Muscle layer of duodenum (tissue), 2 donors: Measurements from ENCODE around the gene B3GNT9.

Experiments
- H3K27ac ChIP-seq: one replicate; pipeline ENCODE4 v1.7.0; 2013; ENCODE audit warnings: mild to moderate bottlenecking, low read length
- H3K27me3 ChIP-seq: one replicate; pipeline ENCODE4 v1.7.0; 2013; ENCODE audit warnings: low read depth, mild to moderate bottlenecking, control low read depth, low read length
- H3K36me3 ChIP-seq, 2 donors: one replicate each; pipeline ENCODE4 v1.7.0; 2013; ENCODE audit warnings: low read length in 2 of 2, control low read depth in 1 of 2, mild to moderate bottlenecking in 1 of 2; ENCODE audit not compliant: insufficient read depth in 2 of 2, control insufficient read depth in 1 of 2
- H3K4me1 ChIP-seq, 2 donors: one replicate each; pipeline ENCODE4 v1.7.0; 2013; ENCODE audit warnings: low read length in 2 of 2, mild to moderate bottlenecking in 2 of 2, control low read depth in 1 of 2, moderate library complexity in 1 of 2; ENCODE audit not compliant: insufficient read depth in 2 of 2, control insufficient read depth in 1 of 2
- H3K4me3 ChIP-seq, 2 donors: one replicate each; pipeline ENCODE4 v1.7.0; 2013; ENCODE audit warnings: low read length in 2 of 2, low read depth in 1 of 2, mild to moderate bottlenecking in 1 of 2
- H3K9me3 ChIP-seq, 2 donors: one replicate each; pipeline ENCODE4 v1.7.0; 2013; ENCODE audit warnings: low read length in 2 of 2, control low read depth in 1 of 2, mild to moderate bottlenecking in 1 of 2; ENCODE audit not compliant: control insufficient read depth in 1 of 2
- donor health status: healthy.

The B3GNT9 gene

DNA sequence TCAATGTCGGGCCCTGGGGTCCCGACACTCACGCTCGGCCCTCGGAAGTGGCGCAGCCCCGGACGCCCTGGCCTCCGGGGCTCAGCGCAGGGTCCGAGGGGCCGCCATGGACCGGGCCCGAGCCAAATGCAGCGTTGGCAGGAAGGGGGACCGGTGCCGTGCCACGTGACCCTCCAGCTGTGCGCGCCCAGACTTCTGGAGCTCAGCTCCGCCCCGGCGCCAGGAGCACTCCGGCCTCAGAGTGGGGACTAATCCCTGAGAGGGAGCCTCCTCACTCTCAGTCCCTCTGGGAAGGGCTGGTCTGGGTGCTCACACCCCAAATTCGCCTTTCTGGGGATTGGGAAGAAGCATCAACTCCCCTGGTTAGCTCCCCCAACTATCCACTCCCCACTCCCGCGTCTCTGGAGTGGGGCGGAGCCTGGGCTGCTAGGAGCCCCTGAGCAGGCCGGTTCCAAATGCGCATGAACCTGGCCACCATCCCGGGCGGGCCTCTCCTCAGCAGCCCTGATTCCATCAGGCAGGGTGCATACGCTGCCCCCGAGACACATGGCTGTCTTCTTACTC lies at the start of gene B3GNT9:
TSS of gene B3GNT9 (minus strand) at position 166 of the 564 bp plus-strand sequence. CDS start 513 bp downstream, outside the sequence.
- H3K9me3 ChIP-seq: no peaks in the 10 kb centered on the region
- peaks cover 0 to 32% of the 10 kb centered on the region in 2 donors for H3K4me1 ChIP-seq
- H3K36me3 ChIP-seq: peaks cover 20 to 31% of the 10 kb centered on the region in 2 donors
- H3K4me3 ChIP-seq: peak within 1 kb of the TSS; percentile 61 to 82
- H3K27me3 ChIP-seq: no peaks in the 10 kb centered on the region
- H3K27ac ChIP-seq: no peak within 1 kb of the TSS

DNA sequence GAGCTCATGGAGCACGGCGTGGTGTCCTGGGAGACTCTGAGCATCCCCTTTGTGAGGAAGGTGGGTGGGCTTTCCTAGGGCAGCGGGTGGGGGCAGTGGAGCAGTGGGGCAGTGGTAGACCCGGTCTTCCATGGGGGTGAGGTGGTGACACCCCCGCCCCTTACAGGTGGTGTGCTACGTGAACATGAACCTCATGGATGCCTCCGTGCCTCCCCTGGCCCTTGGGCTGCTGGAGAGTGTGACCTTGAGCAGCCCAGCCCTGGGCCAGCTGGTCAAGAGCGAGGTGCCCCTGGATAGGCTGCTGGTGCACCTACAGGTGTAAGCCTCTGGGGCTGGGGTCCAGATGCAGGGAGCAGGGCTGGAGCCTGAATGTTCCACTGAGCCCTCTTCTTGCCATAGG lies 49.7 kb upstream of the B3GNT9 start:
- peaks cover 27 to 39% of the 10 kb centered on the region in 2 donors for H3K36me3 ChIP-seq
- H3K4me1 ChIP-seq: peaks cover 0 to 11% of the 10 kb centered on the region in 2 donors
- no peak overlapping the region for H3K4me3 ChIP-seq
- H3K27ac ChIP-seq: no peak overlapping the region
- H3K9me3 ChIP-seq: no peaks in the 10 kb centered on the region
- no peaks in the 10 kb centered on the region for H3K27me3 ChIP-seq

DNA sequence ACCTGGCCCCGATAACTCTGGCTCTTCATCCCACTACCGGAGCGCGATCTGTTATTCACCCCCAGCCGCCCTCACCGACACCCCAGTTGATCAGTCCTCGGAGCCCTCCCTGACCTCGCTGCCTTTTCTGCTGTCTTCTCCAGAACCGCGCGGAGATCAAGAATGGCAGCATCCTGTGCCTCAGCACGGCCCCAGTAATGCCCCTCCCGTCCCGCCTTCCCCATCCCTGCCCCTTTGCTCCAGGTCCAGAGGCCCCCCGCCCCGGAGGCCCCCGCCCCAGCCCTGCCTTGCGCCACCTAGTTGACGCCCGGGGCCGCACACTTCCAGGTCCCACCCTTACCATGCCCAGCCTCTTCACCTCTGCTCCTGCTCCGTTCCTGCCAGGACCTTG lies 49.0 kb upstream of the B3GNT9 start:
- Histone ChIP-seq H3K27ac (no peak overlapping the region), H3K9me3 (no peaks in the 10 kb centered on the region), H3K4me3 (peak overlapping the region in 1 of 2 donors; percentile 11), H3K36me3 (peaks cover 34 to 46% of the 10 kb centered on the region in 2 donors), H3K4me1 (peaks cover 0 to 11% of the 10 kb centered on the region in 2 donors), H3K27me3 (no peaks in the 10 kb centered on the region)

DNA sequence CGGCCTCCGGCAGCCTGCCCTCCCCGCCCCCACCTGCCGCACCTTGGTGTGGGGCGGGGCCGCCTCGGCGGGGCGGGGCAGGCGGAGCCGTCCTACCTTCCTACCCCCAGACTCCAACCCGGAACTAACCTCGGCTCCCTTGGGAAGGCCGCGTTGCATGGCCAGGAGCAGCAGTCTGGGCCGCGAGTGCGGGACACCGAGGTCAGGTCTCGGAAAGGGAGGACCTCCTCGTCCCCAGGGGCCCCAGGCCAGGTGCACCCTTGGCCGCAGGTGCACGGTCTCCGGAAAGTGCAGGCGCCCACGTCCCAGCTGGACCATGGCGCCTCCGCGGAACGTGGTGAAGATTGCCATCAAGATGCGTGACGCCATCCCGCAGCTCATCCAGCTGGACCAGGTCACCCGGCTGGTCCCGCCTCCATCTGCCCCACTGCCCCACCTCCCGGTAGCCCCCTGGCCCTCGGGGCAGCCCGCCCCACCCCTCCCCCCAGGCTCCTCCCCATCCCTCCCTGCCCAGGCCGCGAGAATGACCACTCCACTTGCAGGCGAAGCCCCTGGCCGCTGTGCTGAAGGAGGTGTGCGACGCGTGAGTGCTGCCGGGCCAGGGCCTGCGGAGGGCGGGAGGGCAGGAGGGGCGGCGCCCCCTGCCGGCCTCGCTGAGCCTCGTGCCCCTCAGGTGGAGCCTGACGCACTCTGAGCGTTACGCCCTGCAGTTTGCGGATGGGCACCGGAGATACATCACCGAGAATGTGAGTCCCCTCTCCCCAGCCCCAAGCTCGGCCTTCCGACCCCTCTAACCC lies 48.4 kb upstream of the B3GNT9 start, which contains the start of gene ELMO3:
TSS of gene ELMO3 (plus strand) at position 121 of the 797 bp plus-strand sequence. CDS start at position 317, 196 bp downstream.
- Histone ChIP-seq H3K36me3 (peaks cover 40 to 52% of the 10 kb centered on the region in 2 donors), H3K4me3 (peak within 1 kb of the TSS in 1 of 2 donors; percentile 11), H3K9me3 (no peaks in the 10 kb centered on the region), H3K4me1 (peaks cover 0 to 13% of the 10 kb centered on the region in 2 donors), H3K27ac (peak within 1 kb of the TSS; percentile 56), H3K27me3 (no peaks in the 10 kb centered on the region)

DNA sequence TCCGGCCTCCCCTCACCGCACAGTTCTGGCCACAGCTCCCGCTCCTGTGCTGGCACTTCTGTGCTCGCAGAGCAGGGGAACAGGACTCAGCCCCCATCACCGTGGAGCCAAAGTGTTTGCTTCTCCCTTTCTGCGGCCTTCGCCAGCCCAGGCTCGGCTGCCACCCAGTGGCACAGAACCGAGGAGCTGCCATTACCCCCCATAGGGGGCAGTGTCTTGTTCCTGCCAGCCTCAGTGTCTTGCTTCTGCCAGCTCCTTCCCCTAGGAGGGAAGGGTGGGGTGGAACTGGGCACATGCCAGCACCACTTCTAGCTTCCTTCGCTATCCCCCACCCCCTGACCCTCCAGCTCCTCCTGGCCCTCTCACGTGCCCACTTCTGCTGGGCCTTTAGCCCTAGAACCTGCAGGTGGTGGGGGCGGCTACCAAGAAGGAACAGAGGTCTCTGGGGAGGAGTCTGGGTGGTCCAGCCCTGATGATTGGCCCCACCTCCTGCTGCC lies 47.5 kb upstream of the B3GNT9 start:
- Histone ChIP-seq H3K4me3 (no peak overlapping the region), H3K4me1 (peaks cover 8 to 22% of the 10 kb centered on the region in 2 donors), H3K36me3 (peaks cover 46 to 58% of the 10 kb centered on the region in 2 donors), H3K27me3 (no peaks in the 10 kb centered on the region), H3K9me3 (no peaks in the 10 kb centered on the region), H3K27ac (peak overlapping the region; percentile 56)

- Histone ChIP-seq H3K9me3 (no peaks in the 10 kb centered on the region), H3K4me1 (peaks cover 13 to 27% of the 10 kb centered on the region in 2 donors), H3K27me3 (no peaks in the 10 kb centered on the region), H3K4me3 (no peak overlapping the region), H3K27ac (no peak overlapping the region), H3K36me3 (peaks cover 46 to 54% of the 10 kb centered on the region in 2 donors)
These were observed 46.9 kb upstream of the B3GNT9 start for GRCh38 chr16:67197704-67198103.

- H3K4me1 ChIP-seq: peaks cover 15 to 31% of the 10 kb centered on the region in 2 donors
- H3K27ac ChIP-seq: no peak overlapping the region
- H3K36me3 ChIP-seq: peaks cover 46 to 49% of the 10 kb centered on the region in 2 donors
- no peaks in the 10 kb centered on the region for H3K9me3 ChIP-seq
- no peaks in the 10 kb centered on the region for H3K27me3 ChIP-seq
- no peak overlapping the region for H3K4me3 ChIP-seq
These were observed 46.1 kb upstream of the B3GNT9 start for GRCh38 chr16:67196881-67197280.

DNA sequence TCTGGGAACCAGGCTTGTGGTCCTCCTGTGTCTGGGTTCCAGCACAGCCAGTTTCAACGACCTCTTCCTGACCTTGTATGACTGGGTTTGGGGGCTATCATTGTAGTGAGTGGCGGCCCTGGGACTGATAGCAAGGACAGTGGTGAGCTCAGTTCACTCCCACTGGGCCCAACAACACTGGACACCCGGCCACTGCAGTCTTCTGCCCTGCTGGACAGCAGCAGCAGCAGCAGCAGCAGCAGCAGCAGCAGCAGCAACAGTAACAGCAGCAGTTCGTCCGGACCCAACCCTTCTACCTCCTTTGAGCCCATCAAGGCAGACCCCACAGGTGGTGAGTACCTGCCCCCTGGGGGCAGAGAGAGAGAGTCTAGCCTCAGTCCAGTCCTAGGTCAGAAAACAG lies 44.9 kb upstream of the B3GNT9 start:
- H3K36me3 ChIP-seq: peaks cover 46 to 49% of the 10 kb centered on the region in 2 donors
- no peak overlapping the region for H3K4me3 ChIP-seq
- no peak overlapping the region for H3K27ac ChIP-seq
- peaks cover 15 to 37% of the 10 kb centered on the region in 2 donors for H3K4me1 ChIP-seq
- no peaks in the 10 kb centered on the region for H3K9me3 ChIP-seq
- no peaks in the 10 kb centered on the region for H3K27me3 ChIP-seq

- no peak overlapping the region for H3K4me3 ChIP-seq
- H3K27me3 ChIP-seq: no peaks in the 10 kb centered on the region
- peaks cover 15 to 37% of the 10 kb centered on the region in 2 donors for H3K4me1 ChIP-seq
- no peaks in the 10 kb centered on the region for H3K9me3 ChIP-seq
- H3K36me3 ChIP-seq: peaks cover 46 to 49% of the 10 kb centered on the region in 2 donors
- no peak overlapping the region for H3K27ac ChIP-seq
These were observed 43.5 kb upstream of the B3GNT9 start for GRCh38 chr16:67194260-67194659.

DNA sequence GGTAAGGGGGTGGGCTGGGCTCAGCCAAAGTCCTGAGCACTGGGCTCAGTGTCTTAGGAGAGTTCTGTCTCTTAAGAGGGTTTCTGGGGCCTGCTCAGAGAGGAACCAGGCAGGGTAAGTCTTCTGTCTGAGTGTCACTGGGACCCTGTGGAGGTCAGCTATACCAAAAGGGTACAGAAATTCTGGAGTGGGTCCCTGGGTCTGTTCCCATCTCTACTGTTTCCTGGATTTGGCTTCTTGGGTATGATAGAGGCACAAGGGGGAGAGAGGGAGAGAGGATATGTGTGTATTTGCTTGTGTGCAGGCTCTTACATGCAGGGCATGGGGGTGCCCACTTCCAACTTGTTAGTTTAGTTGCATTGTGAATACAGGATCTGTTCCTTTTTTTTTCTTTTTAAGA lies 42.7 kb upstream of the B3GNT9 start:
- H3K4me1 ChIP-seq: peaks cover 15 to 31% of the 10 kb centered on the region in 2 donors
- H3K27ac ChIP-seq: peak overlapping the region; percentile 88
- no peaks in the 10 kb centered on the region for H3K27me3 ChIP-seq
- peaks cover 46 to 49% of the 10 kb centered on the region in 2 donors for H3K36me3 ChIP-seq
- H3K4me3 ChIP-seq: peak overlapping the region; percentile 94
- H3K9me3 ChIP-seq: no peaks in the 10 kb centered on the region

DNA sequence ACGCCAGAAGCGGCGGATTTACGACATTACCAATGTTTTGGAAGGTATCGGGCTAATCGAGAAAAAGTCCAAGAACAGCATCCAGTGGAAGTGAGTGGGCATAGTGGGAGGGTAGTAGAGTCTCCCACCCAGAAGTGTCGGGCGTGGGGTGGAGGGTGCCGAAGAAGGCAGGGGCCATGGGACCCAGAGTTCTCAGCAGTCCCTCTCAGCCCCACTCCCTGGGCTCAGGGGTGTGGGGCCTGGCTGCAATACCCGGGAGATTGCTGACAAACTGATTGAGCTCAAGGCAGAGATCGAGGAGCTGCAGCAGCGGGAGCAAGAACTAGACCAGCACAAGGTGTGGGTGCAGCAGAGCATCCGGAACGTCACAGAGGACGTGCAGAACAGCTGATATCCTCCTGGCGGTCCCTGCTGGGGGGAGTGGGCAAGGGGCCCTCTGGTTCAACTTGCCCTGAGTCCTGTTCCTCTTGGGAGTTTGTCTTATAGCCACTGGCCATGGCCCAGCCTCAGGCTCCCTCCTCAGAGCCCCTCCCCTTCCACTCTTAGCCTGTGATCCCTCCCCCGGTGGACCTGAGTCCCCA lies 42.1 kb upstream of the B3GNT9 start:
- Histone ChIP-seq H3K9me3 (no peaks in the 10 kb centered on the region), H3K27ac (peak overlapping the region; percentile 88), H3K4me3 (peak overlapping the region; percentile 94), H3K27me3 (no peaks in the 10 kb centered on the region), H3K4me1 (peaks cover 15 to 26% of the 10 kb centered on the region in 2 donors), H3K36me3 (peaks cover 42 to 43% of the 10 kb centered on the region in 2 donors)
